Endothelial cell of umbilical vein (primary cell): ENCODE data around the gene FRRS1.

Experiments used
- POLR2A ChIP-seq: IDR thresholded peaks from 2 replicates; pipeline ENCODE4 v1.6.1; 2012; ENCODE audit warnings: low read depth, mild to moderate bottlenecking, control low read depth, low read length
- TF ChIP-seq, protein P1 (sequence below), 2 donors: IDR thresholded peaks; 1 replicate in 1 of 2; 2 replicates in 1 of 2; pipeline ENCODE4 v1.5.1; 2011; ENCODE audit warnings: low read length in 2 of 2, mild to moderate bottlenecking in 2 of 2, moderate library complexity in 2 of 2, control low read depth in 1 of 2, inconsistent platforms in 1 of 2, low read depth in 1 of 2; ENCODE audit not compliant: insufficient read depth in 1 of 2; ENCODE audit errors: extremely low read depth in 1 of 2

DNA sequence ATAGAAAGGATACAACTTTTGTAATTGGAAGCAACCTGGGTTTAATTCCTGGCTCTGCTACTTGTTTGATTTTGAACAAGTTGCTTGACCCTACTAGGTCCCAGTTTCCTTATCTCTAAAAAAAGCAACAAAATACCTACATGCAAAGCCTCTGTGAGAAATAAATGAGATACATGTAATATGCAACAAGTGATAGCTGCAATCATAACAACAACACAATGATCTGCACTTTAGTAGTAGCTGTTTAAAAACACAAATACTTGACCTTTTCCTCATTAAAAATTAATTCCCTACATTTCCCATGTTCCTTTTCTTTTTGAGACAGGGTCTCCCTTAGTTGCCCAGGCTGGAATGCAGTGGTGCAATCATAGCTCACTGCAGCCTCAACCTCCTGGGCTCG is 40.0 kb downstream of the FRRS1 start:
- TF ChIP-seq, protein P1, sequence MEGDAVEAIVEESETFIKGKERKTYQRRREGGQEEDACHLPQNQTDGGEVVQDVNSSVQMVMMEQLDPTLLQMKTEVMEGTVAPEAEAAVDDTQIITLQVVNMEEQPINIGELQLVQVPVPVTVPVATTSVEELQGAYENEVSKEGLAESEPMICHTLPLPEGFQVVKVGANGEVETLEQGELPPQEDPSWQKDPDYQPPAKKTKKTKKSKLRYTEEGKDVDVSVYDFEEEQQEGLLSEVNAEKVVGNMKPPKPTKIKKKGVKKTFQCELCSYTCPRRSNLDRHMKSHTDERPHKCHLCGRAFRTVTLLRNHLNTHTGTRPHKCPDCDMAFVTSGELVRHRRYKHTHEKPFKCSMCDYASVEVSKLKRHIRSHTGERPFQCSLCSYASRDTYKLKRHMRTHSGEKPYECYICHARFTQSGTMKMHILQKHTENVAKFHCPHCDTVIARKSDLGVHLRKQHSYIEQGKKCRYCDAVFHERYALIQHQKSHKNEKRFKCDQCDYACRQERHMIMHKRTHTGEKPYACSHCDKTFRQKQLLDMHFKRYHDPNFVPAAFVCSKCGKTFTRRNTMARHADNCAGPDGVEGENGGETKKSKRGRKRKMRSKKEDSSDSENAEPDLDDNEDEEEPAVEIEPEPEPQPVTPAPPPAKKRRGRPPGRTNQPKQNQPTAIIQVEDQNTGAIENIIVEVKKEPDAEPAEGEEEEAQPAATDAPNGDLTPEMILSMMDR (IDR thresholded peaks at IDR 0.05; ENCODE audit: extremely low read depth in 1 of 2, insufficient read depth in 1 of 2, low read depth in 1 of 2, low read length in 2 of 2): no peak
- TF ChIP-seq POLR2A: no peak
